ENCODE data around the gene KCNK4.

KCNK4 gene

DNA sequence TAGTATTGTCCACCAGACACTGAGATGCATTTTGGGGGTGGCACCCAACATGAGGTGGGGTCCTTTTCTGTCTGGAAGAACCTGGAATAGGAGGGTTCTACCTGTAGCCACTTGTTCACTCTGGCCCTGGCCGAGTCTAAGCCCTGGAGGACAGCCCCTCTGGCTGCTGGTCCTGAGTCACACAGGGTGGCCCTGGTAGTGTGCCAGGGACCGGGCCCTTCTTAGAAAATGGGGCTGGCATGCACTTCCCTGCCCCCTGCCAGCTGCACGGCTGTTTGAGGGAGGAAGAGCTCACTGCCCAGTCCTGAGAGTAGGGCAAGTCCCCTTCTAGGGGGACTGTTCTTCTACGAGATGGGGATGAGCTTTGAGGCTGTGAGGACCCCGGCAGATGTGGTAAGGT is 37.6 kb upstream of the KCNK4 start:
- no peak for DNase-seq (ENCODE audit: low read depth in 2 of 2)

DNA sequence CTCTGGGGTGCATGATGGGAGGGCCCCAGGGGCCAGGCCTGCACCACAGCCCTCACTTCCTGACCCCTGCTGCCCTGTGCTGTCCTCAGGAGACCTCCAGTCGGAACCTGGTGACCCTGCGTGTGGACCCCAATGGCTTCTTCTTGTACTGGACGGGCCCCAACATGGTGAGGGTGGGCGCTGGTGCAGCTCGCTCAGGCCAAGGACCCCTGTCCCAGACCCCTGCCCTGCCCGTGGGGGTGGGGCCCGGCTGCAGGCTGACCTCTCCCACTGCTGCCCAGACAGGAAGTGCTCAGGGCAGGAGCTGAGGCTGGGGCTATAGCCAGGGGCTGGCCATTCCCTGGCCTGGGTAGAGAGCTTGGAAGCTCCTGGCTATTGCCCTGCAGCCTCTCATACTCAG is 36.8 kb upstream of the KCNK4 start:
- DNase-seq (ENCODE audit: low read depth in 2 of 2), result no peak

DNA sequence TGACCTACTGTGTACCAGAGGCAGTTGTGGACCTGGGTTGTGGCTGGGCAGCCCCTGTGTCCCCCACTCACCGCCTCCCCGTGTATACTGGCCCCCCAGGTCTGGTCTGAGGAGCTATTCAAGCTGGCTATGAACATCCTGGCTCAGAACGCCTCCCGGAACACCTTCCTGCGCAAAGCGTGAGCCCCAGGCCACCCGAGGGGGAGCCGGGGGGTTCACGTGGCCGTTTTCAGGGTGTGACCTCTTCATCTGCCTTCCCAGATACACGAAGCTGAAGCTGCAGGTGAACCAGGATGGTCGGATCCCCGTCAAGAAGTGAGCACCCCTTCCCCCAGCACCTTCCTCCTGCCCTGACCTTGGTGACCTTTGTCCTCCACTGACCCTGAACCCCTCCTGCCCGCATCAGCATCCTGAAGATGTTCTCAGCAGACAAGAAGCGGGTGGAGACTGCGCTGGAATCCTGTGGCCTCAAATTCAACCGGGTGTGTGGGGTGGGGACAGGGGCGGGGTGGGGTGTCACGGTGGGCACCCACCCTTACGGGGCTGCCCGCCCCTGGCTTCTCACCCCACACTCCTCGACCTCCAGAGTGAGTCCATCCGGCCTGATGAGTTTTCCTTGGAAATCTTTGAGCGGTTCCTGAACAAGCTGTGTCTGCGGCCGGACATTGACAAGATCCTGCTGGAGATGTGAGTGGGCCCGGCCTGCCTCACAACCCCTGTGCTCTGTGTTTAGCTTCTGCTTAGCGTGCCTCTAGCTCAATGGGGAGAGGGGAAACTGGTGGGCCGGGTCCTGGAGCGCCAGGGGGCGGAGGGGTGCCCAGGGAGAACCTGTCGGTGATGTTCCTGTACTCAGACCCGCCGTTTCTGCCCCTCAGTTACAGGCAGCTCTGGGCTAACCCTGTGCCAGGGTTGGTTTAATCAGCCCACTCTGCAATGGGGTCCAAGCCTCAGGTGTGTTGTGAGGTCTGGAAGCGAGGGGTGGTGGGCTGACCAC is 35.7 kb upstream of the KCNK4 start:
- no peak for DNase-seq (ENCODE audit: low read depth in 2 of 2)

DNA sequence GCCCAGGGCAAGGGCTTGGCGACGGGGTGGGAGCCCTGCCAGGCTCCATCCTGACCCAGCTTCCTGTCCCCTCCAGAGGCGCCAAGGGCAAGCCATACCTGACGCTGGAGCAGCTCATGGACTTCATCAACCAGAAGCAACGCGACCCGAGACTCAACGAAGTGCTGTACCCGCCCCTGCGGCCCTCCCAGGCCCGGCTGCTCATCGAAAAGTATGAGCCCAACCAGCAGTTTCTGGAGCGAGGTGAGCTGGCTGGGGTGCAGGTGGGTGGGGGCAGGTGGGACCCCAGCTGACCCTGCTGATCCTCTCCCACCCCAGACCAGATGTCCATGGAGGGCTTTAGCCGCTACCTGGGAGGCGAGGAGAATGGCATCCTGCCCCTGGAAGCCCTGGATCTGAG is 34.8 kb upstream of the KCNK4 start:
- no peak for DNase-seq (ENCODE audit: low read depth in 2 of 2)

DNA sequence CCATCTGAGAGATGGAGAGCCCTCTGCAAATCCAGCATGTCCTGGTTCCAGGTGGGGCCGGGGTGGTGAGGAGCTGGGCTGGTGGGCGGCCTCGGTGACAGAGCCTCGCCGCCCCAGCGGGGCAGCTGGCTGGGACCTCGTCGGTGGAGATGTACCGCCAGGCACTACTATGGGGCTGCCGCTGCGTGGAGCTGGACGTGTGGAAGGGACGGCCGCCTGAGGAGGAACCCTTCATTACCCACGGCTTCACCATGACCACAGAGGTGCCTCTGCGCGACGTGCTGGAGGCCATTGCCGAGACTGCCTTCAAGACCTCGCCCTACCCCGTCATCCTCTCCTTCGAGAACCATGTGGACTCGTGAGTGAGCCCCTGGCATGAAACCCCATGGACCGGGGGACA is 32.7 kb upstream of the KCNK4 start:
- DNase-seq (ENCODE audit: low read depth in 2 of 2), result no peak

- DNase-seq (ENCODE audit: low read depth in 2 of 2), result no peak
Measured at GRCh38 chr11:64258946-64259532, 32.1 kb upstream of the KCNK4 start.

DNA sequence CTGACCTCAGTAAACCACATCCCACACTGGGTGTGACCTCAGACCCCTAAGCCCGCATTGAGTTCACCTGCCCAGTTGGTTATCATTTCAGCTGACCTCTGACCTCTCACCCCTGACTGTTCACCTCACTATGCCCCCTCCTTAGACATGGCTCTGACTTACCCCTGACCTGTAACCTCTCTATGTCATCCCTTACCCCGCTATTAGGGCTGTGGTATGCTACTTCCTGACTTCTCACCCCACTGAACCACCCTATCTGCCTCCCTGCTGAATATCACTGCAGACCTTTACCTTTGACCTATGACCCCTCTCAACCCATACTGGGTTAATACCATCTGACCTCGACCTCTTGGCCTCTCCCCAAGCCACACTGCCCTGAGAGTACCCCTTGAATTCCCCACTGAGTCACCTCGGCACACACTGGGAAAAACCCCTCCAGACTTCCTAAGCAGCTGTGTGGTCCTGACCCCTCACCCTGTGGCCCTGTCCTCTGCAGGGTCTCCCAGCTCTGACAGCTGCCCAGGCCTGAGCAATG is 31.5 kb upstream of the KCNK4 start:
- no peak for DNase-seq (ENCODE audit: low read depth in 2 of 2)

DNA sequence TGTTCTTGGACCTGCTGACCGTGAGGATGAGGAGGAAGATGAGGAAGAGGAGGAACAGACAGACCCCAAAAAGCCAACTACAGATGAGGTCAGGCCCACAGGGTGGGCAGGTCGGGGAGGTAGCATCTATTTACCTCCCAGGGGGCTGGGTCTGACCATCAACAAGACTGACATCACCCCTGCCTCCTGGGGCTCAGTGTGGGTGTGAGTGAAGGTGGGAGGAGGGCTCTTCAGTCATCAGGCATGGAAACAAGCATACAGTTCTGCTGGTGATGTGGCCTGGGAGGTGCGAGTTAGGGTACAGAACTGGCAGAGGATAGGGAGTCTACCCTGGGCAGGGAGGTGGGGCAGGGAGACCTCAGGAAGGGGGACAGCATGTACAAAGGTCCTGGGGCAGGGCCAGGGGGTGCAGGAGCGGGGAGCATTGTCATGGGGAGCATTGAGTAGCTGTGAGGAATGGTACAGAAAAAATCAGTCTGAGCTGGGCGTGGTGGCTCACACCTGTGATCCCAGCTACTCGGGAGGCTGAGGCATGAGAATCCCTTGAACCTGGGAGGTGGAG is 30.9 kb upstream of the KCNK4 start:
- DNase-seq (ENCODE audit: low read depth in 2 of 2), result no peak

DNA sequence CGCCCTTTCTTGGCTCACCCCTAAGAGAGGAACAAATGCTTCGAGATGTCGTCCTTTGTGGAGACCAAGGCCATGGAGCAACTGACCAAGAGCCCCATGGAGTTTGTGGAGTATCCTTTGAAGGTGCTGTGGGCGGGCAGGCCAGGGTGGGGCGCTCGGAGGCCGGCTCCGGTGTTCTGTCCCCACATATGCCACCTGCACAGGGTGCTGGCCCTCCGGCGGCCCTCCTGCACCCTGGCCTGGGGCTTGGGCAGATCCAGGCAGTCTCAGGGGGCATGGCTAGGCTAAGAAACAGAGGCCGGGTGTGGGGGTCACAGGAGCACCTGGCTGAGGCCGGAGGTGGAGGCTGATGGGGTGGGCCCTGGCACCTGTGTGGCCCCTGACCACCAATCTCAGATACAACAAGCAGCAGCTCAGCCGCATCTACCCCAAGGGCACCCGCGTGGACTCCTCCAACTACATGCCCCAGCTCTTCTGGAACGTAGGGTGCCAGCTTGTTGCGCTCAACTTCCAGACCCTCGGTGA is 29.5 kb upstream of the KCNK4 start:
- DNase-seq (ENCODE audit: low read depth in 2 of 2), result no peak

GRCh38 chr11:64262271-64263002 is 28.7 kb upstream of the KCNK4 start:
- no peak for DNase-seq (ENCODE audit: low read depth in 2 of 2)

DNA sequence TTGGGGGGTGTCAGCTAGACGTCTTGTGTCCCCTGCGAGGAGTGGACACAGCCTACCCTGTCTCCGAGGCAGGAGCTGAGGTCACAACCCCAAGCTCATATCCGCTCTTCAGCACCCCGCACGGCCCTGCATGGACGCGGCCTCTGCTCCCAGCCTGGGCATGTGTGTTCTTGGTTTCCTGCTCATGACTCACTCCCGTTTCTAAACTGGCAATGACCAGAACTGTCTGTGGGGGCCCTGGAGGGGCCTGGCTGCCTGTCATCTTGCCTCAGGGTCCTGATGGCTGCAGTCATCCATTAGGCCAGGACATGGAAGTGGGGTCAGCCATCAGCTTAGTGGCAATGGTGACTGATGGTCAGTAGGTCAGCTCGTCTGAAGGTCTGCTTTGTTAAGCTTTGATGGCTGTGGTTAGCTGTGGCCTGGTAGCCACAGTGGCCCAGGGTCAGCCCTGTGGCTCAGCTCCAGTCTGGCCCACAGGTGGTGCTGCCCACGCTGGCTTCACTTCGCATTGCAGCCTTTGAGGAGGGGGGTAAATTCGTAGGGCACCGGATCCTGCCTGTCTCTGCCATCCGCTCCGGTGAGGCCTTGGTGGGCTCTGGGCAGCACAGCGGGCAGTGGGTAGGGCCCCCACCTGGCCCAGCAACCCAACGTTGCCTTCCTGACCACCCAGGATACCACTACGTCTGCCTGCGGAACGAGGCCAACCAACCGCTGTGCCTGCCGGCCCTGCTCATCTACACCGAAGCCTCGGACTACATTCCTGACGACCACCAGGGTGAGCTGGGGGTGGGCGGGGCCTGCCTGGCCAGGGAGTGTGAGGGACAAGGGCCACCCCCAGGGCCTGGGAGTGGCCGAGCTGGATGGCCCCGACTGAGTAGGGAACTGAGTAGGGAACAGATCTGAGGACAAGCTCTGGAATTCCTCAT is 27.8 kb upstream of the KCNK4 start:
- DNase-seq (ENCODE audit: low read depth in 2 of 2), result no peak

DNA sequence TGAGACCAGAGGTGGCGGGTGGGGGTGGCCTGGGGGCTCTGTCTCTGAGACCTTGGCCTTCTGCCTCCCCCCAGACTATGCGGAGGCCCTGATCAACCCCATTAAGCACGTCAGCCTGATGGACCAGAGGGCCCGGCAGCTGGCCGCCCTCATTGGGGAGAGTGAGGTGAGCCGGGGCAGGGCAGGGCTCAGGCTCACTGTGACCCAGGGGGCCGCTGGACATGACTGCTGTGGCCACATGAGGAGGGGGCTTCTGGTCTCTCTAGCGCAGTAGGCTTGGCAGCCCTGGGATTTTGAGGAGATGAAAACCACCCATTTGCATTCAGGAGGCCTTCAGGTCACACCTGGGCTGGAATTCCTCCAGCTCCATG is 27.2 kb upstream of the KCNK4 start:
- no peak for DNase-seq (ENCODE audit: low read depth in 2 of 2)

GRCh38 chr11:64264371-64264852 is 26.7 kb upstream of the KCNK4 start:
- no peak for DNase-seq (ENCODE audit: low read depth in 2 of 2)

GRCh38 chr11:64265176-64266160 is 25.6 kb upstream of the KCNK4 start:
- no peak for DNase-seq (ENCODE audit: low read depth in 2 of 2)

GRCh38 chr11:64266339-64266738 is 24.8 kb upstream of the KCNK4 start:
- no peak for DNase-seq (ENCODE audit: low read depth in 2 of 2)

DNA sequence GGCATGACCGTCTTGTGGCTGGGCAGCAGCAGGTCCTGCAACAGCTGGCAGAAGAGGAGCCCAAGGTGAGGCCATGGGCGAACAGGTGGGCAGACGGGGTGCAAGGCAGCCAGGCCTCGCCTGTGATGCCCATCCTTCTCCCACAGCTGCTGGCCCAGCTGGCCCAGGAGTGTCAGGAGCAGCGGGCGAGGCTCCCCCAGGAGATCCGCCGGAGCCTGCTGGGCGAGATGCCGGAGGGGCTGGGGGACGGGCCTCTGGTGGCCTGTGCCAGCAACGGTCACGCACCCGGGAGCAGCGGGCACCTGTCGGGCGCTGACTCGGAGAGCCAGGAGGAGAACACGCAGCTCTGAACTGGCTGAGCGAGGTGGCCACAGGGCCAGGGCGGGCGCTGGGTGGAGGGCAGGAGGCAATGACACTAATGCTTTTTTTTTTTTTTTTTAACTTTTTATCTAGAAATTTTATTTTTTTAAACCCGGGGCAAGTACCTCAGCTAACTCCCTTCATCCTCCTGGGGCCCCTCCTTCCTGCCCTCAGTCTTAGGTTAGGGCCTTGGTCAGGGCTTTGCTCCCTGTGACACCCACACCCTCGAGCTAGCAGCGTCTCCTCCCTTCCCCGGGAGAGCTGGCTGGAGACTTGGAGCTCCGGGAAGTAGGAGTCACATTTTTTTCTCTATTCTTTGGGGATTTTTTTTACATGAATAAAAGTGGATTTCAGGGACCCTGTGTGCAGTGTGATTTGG is 23.7 kb upstream of the KCNK4 start:
- no peak for DNase-seq (ENCODE audit: low read depth in 2 of 2)

- DNase-seq (ENCODE audit: low read depth in 2 of 2), result no peak
Measured at GRCh38 chr11:64268025-64268892, 22.8 kb upstream of the KCNK4 start.
